DND-41 (cell line): Measurements from ENCODE around the gene PITPNC1.

Experiments
- ATAC-seq: fragments of 200-7000 bp; cut with Tn5 transposase; 3 replicates; pipeline ENCODE4 v1.9.1; 2021; ENCODE audit warnings: low read depth; ENCODE audit not compliant: insufficient read depth
- DNase-seq: peaks from one replicate; pipeline ENCODE4 v3.0.0-alpha.2; 2020
- H2AFZ ChIP-seq: 2 replicates; pipeline ENCODE4 v1.6.0; 2012; ENCODE audit warnings: low read depth, low read length
- H3K27ac ChIP-seq: 2 replicates; pipeline ENCODE4 v1.5.1; 2012; ENCODE audit warnings: low read length, inconsistent platforms
- H3K27me3 ChIP-seq: fragments of 200-600 bp; sonication (generic); 2 replicates; pipeline ENCODE4 v1.6.0; 2012; ENCODE audit warnings: low read length, mild to moderate bottlenecking, inconsistent platforms; ENCODE audit not compliant: insufficient read depth, poor library complexity
- H3K36me3 ChIP-seq: 2 replicates; pipeline ENCODE4 v1.5.1; 2012; ENCODE audit warnings: low read length, inconsistent platforms; ENCODE audit not compliant: insufficient read depth
- H3K4me1 ChIP-seq: 2 replicates; pipeline ENCODE4 v1.5.1; 2012; ENCODE audit warnings: mild to moderate bottlenecking, low read length; ENCODE audit not compliant: insufficient read depth
- H3K4me2 ChIP-seq: 2 replicates; pipeline ENCODE4 v1.6.0; 2012; ENCODE audit warnings: mild to moderate bottlenecking, moderate library complexity, low read length, inconsistent platforms; ENCODE audit not compliant: insufficient read depth
- H3K4me3 ChIP-seq, 2 experiments: fragments of 200-600 bp in 1 of 2; shearing (Covaris generic) in 1 of 2; 2 replicates each; pipeline ENCODE4 v1.5.1; 2012 to 2016; ENCODE audit warnings: inconsistent platforms in 2 of 2, low read length in 2 of 2, mild to moderate bottlenecking in 2 of 2, low read depth in 1 of 2, moderate library complexity in 1 of 2
- H3K79me2 ChIP-seq: 2 replicates; pipeline ENCODE4 v1.6.0; 2012; ENCODE audit warnings: low read length, inconsistent platforms; ENCODE audit not compliant: insufficient read depth
- H3K9ac ChIP-seq: 2 replicates; pipeline ENCODE4 v1.6.0; 2012; ENCODE audit warnings: low read depth, mild to moderate bottlenecking, inconsistent platforms, low read length, moderate library complexity
- H3K9me3 ChIP-seq: 2 replicates; pipeline ENCODE4 v1.5.1; 2012; ENCODE audit warnings: low read length, moderate library complexity, mild to moderate bottlenecking, inconsistent platforms; ENCODE audit not compliant: insufficient read depth, severe bottlenecking
- H4K20me1 ChIP-seq: 2 replicates; pipeline ENCODE4 v1.6.0; 2012; ENCODE audit warnings: low read length; ENCODE audit not compliant: insufficient read depth
- EZH2 ChIP-seq: IDR thresholded peaks from 3 replicates; pipeline ENCODE4 v1.6.1; 2012; ENCODE audit warnings: borderline replicate concordance, low read depth, mild to moderate bottlenecking, moderate library complexity, low read length, inconsistent platforms; ENCODE audit not compliant: severe bottlenecking
- TF ChIP-seq, protein P1 (sequence below): IDR thresholded peaks from 2 replicates; pipeline ENCODE4 v1.5.1; 2012; ENCODE audit warnings: borderline replicate concordance, low read length, moderate library complexity, mild to moderate bottlenecking; ENCODE audit not compliant: poor library complexity, severe bottlenecking; ENCODE audit errors: extremely low read depth

The PITPNC1 gene

GRCh38 chr17:67518876-67519275 lies 141.8 kb downstream of the PITPNC1 start:
- Histone ChIP-seq H3K27me3 (no peaks in the 10 kb centered on the region), H3K4me1 (no peaks in the 10 kb centered on the region), H3K27ac (no peak overlapping the region), H3K9ac (no peak overlapping the region), H3K9me3 (no peaks in the 10 kb centered on the region), H3K36me3 (no peaks in the 10 kb centered on the region), H3K4me2 (no peak overlapping the region), H4K20me1 (0 out of 2 replicates have a peak, but pooled peaks cover 5% of the 10 kb centered on the region), H3K79me2 (no peaks in the 10 kb centered on the region), H3K4me3 (no peak overlapping the region), H2AFZ (no peak overlapping the region)
- TF ChIP-seq, protein P1, sequence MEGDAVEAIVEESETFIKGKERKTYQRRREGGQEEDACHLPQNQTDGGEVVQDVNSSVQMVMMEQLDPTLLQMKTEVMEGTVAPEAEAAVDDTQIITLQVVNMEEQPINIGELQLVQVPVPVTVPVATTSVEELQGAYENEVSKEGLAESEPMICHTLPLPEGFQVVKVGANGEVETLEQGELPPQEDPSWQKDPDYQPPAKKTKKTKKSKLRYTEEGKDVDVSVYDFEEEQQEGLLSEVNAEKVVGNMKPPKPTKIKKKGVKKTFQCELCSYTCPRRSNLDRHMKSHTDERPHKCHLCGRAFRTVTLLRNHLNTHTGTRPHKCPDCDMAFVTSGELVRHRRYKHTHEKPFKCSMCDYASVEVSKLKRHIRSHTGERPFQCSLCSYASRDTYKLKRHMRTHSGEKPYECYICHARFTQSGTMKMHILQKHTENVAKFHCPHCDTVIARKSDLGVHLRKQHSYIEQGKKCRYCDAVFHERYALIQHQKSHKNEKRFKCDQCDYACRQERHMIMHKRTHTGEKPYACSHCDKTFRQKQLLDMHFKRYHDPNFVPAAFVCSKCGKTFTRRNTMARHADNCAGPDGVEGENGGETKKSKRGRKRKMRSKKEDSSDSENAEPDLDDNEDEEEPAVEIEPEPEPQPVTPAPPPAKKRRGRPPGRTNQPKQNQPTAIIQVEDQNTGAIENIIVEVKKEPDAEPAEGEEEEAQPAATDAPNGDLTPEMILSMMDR, result no peak
- no peak for TF ChIP-seq EZH2
- no peak for DNase-seq
- ATAC-seq, result no peak

GRCh38 chr17:67519801-67520251 lies 142.7 kb downstream of the PITPNC1 start:
- TF ChIP-seq EZH2, result no peak
- TF ChIP-seq, protein P1, result no peak
- H3K9ac ChIP-seq, result no peak overlapping the region
- no peak overlapping the region for H2AFZ ChIP-seq
- ATAC-seq (no peak), DNase-seq (no peak)
- no peaks in the 10 kb centered on the region for H3K9me3 ChIP-seq
- H3K4me1 ChIP-seq, result no peaks in the 10 kb centered on the region
- 0 out of 2 replicates have a peak, but pooled peaks cover 5% of the 10 kb centered on the region for H4K20me1 ChIP-seq
- H3K27me3 ChIP-seq, result no peaks in the 10 kb centered on the region
- H3K79me2 ChIP-seq, result no peaks in the 10 kb centered on the region
- no peak overlapping the region for H3K4me2 ChIP-seq
- H3K27ac ChIP-seq, result no peak overlapping the region
- H3K36me3 ChIP-seq, result no peaks in the 10 kb centered on the region
- no peak overlapping the region for H3K4me3 ChIP-seq

DNA sequence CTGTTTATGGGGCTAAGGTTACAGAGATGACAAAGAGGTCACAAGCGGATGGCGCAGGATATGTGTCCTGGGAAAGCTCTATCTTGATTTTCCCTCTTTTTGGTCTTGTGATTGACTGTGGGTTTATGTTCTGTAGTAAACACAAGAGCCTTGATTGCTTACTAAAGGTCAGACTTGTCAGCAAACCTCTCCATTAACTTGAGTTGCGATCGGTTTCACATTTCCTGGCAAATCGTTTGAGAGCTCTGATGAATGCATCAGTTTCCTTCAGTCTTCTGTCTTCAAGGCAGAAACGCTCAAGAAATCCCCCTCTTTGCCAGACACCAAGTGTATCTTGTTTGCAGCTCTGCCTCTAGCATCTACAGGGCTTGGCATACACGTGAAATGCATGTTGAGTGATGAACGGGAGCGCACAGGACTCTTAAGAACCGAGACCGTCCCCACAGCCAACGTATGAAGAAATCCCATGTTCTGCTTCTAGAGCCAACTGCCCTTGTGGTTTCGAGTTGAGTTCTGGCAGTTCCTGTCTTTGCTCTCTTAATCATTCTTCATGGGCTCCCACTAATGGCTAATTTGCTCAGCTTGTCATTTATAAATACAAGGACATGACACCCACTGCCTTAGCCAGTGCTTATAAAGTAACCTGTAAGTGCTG lies 143.3 kb downstream of the PITPNC1 start:
- no peak for DNase-seq

More for the DNA sequence above, 143.3 kb downstream of the PITPNC1 start:
- Histone ChIP-seq H2AFZ (no peak overlapping the region), H3K36me3 (no peaks in the 10 kb centered on the region), H3K27me3 (no peaks in the 10 kb centered on the region), H3K4me1 (no peaks in the 10 kb centered on the region), H3K9me3 (no peaks in the 10 kb centered on the region), H4K20me1 (0 out of 2 replicates have a peak, but pooled peaks cover 5% of the 10 kb centered on the region), H3K4me2 (no peak overlapping the region), H3K4me3 (no peak overlapping the region), H3K27ac (no peak overlapping the region), H3K79me2 (no peaks in the 10 kb centered on the region), H3K9ac (no peak overlapping the region)
- ATAC-seq, result no peak
- TF ChIP-seq, protein P1, result no peak
- no peak for TF ChIP-seq EZH2
